GM19372 (cell line): ENCODE measurements around the gene MYH1.

Source experiments
- ATAC-seq: cut with Tn5 transposase; IDR thresholded peaks from one replicate; pipeline ENCODE4 v1.9.1; 2021; ENCODE audit warnings: mild to moderate bottlenecking, low read depth, moderate library complexity; ENCODE audit not compliant: unreplicated experiment

Gene MYH1

GRCh38 chr17:10492004-10492403, 26.3 kb downstream of the MYH1 start:
- no peak for ATAC-seq

- ATAC-seq: no peak
Observed at GRCh38 chr17:10482252-10482651, 36.1 kb downstream of the MYH1 start.

- ATAC-seq: no peak
Observed at GRCh38 chr17:10477701-10478100, 40.6 kb downstream of the MYH1 start.

- ATAC-seq: no peak
Observed at GRCh38 chr17:10474536-10474935, 43.8 kb downstream of the MYH1 start.

- ATAC-seq: no peak
Observed at GRCh38 chr17:10471858-10472257, 46.5 kb downstream of the MYH1 start.

GRCh38 chr17:10469459-10469858, 48.9 kb downstream of the MYH1 start, which contains the start of gene MYH4:
Gene MYH4, minus strand, starts transcription at chr17:10469559. Its CDS starts 2,814 bp downstream, at chr17:10466745.
- ATAC-seq: no peak

GRCh38 chr17:10463402-10463801, 54.9 kb downstream of the MYH1 start:
- no peak for ATAC-seq

- ATAC-seq: no peak
Observed at GRCh38 chr17:10460062-10460461, 58.3 kb downstream of the MYH1 start.

- ATAC-seq: no peak
Observed at GRCh38 chr17:10458701-10459100, 59.6 kb downstream of the MYH1 start.

GRCh38 chr17:10457952-10458351, 60.4 kb downstream of the MYH1 start:
- ATAC-seq: no peak

GRCh38 chr17:10447026-10447931, 71.1 kb downstream of the MYH1 start:
- no peak for ATAC-seq
